Suprapubic skin (tissue), 3 donors: ENCODE data around the gene MAGI1.

Experiments
- CTCF ChIP-seq, 2 donors: fragments of 200-600 bp in 1 of 2; fragments of 450-650 bp in 1 of 2; sonication (generic) in 1 of 2; IDR thresholded peaks; one replicate each; pipeline ENCODE4 v1.5.1; 2016 to 2019; ENCODE audit warnings: antibody characterized with exemption in 2 of 2, mild to moderate bottlenecking in 1 of 2, moderate library complexity in 1 of 2
- EP300 ChIP-seq: sonication (generic); formaldehyde crosslinking; IDR thresholded peaks from one replicate; pipeline ENCODE4 v1.6.1; 2017; ENCODE audit warnings: antibody characterized with exemption
- POLR2A ChIP-seq, 2 donors: fragments of 450-650 bp; IDR thresholded peaks; one replicate each; pipeline ENCODE4 v1.6.1; 2017; ENCODE audit warnings: antibody characterized with exemption in 2 of 2, mild to moderate bottlenecking in 2 of 2, moderate library complexity in 2 of 2

- TF ChIP-seq CTCF (IDR thresholded peaks at IDR 0.05) (no peak), EP300 (no peak), POLR2A (IDR thresholded peaks at IDR 0.05) (no peak)
Measured at GRCh38 chr3:65628978-65629377, 409.7 kb downstream of the MAGI1 start.
